Measurements from ENCODE around the gene PPP3CA.

GRCh38 chr4:101217353-101218031 lies 129.8 kb downstream of the PPP3CA start:
- TF ChIP-seq CTCF (IDR thresholded peaks at IDR 0.05; ENCODE audit: low read length): no peak
- no peak for TF ChIP-seq EZH2 (IDR thresholded peaks at IDR 0.05; ENCODE audit: borderline replicate concordance, low read length)
